ENCODE measurements around the gene TTC24.

The TTC24 gene

DNA sequence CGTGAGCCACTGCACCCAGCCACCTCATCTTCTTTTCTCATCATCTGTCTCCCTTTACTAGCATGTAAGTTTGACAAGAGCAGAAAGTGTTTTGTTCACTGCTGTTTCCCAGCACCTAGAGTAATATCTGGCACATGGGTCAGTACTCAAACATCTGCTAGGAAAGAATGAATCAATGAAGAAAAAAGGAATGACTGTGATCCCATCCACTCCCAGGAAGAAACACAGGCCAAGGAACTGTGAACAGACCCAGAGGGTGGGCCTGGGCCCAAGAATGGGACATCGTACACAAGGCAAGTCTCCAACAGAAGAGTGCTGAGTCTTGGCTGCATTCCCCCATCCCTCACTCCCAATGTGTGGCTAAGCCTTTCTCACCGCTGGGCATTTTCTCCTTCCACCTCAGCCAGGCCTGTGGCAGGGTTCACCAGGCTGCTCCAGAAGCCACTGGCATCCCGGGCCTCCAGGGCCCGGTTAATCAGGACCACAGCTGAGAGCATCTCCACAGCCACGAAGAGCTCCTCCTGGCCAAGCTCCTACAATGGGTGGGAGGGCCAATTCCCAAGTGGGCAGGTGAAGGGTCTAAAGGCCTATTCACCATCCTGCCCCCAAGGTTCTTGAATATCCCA, 25.6 kb upstream of the TTC24 start:
- no peak overlapping the region for H3K4me3 ChIP-seq (replicated peaks; ENCODE audit: low read depth, low read length)
- DNase-seq (ENCODE audit: low read depth): no peak
- TF ChIP-seq, protein P1, sequence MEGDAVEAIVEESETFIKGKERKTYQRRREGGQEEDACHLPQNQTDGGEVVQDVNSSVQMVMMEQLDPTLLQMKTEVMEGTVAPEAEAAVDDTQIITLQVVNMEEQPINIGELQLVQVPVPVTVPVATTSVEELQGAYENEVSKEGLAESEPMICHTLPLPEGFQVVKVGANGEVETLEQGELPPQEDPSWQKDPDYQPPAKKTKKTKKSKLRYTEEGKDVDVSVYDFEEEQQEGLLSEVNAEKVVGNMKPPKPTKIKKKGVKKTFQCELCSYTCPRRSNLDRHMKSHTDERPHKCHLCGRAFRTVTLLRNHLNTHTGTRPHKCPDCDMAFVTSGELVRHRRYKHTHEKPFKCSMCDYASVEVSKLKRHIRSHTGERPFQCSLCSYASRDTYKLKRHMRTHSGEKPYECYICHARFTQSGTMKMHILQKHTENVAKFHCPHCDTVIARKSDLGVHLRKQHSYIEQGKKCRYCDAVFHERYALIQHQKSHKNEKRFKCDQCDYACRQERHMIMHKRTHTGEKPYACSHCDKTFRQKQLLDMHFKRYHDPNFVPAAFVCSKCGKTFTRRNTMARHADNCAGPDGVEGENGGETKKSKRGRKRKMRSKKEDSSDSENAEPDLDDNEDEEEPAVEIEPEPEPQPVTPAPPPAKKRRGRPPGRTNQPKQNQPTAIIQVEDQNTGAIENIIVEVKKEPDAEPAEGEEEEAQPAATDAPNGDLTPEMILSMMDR (IDR thresholded peaks at IDR 0.05; ENCODE audit: low read length, missing control alignments): no peak

DNA sequence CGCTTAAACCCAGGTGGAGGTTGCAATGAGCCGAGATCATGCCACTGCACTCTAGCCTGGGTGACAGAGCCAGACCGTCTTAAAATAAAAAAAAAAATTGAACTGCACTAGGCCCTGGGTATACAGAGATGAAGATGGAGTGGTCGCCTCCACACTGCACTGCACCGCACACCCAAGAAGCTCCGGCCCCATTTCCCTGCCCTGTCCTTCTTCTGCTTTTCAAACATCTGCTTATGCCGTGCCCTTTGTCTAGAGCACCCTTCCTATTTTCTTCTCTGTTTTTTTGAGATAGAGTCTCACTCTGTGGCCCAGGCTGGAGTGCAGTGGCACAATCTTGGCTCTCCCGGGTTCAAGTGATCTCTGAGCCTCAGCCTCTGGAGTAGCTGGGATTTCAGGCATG, 24.6 kb upstream of the TTC24 start:
- TF ChIP-seq, protein P1 (IDR thresholded peaks at IDR 0.05; ENCODE audit: low read length, missing control alignments): no peak
- H3K4me3 ChIP-seq (replicated peaks; ENCODE audit: low read depth, low read length): no peak overlapping the region
- no peak for DNase-seq (ENCODE audit: low read depth)

DNA sequence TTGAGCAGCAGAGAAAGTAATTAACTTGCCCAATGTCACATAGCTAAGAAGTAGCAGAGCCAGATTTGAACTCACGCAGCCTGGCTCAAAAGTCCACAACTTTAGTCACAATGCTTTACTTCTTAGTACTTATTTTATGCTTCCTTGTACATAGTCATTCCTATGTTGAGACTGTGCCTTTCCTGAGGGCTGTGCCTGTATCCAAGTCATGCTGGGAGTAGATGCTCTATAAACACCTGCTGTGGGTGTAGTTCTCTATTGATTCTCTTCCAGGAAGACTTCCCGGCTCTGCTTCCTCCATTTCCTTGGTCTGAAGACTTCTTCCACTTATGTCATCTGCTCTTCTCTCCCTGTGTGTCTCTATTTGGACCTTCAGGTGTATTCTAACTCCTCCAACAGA, 23.8 kb upstream of the TTC24 start:
- TF ChIP-seq, protein P1 (IDR thresholded peaks at IDR 0.05; ENCODE audit: low read length, missing control alignments): no peak
- no peak overlapping the region for H3K4me3 ChIP-seq (replicated peaks; ENCODE audit: low read depth, low read length)
- no peak for DNase-seq (ENCODE audit: low read depth)

DNA sequence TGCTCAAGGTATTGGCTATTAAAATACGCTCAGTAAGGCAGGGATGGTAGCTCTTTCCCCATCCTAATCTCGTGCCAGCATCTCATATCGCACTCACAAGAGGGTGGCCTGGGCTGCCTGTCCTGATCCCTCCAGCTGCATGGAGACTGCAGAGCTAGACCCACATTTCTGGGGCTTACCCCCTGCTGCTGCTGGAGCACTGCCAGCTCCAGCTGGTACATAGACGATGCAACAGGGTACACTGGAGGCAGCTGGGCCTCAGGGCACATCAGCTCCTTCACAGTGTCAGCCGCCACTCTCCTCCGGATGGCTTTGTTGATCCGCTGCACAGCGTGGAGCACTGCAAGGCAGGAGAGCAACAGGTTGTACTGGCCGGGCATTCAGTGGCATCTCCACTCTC, 23.2 kb upstream of the TTC24 start:
- no peak for DNase-seq (ENCODE audit: low read depth)
- H3K4me3 ChIP-seq (replicated peaks; ENCODE audit: low read depth, low read length): no peak overlapping the region
- TF ChIP-seq, protein P1 (IDR thresholded peaks at IDR 0.05; ENCODE audit: low read length, missing control alignments): no peak

DNA sequence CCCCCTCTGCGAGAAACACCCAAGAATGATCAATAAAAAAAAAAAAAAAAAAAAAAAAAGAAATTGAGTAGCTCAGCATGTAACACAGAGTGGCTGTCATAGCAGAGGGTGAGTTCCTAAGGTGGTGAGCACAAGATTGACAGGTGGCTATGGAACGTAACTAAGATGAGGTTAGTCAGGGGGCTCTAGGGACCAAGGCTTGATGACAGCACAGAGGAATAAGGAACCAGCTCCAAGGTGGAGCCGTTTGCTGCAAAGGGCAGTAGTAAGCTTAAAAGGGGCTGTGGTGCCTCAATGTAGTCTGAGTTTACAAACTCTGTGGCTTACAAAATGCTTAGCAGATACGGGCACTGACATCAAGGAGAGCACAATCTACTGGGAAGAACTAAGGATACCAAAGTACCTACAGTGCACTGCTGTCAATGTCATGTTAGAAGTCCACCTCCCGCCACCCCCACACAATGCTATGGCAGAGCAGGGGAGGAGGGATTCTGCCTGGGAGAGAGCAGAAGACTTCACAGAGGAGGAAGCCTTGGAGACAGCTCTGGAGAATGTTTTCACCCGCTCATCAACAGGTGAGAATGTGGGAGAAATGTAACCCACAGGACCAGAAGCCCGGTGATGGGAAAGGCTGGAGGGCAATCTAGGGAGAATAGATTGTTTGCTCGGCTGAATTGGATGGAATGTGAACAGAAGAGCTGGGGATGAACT, 20.3 kb upstream of the TTC24 start:
- TF ChIP-seq, protein P1 (IDR thresholded peaks at IDR 0.05; ENCODE audit: low read length, missing control alignments): no peak

DNA sequence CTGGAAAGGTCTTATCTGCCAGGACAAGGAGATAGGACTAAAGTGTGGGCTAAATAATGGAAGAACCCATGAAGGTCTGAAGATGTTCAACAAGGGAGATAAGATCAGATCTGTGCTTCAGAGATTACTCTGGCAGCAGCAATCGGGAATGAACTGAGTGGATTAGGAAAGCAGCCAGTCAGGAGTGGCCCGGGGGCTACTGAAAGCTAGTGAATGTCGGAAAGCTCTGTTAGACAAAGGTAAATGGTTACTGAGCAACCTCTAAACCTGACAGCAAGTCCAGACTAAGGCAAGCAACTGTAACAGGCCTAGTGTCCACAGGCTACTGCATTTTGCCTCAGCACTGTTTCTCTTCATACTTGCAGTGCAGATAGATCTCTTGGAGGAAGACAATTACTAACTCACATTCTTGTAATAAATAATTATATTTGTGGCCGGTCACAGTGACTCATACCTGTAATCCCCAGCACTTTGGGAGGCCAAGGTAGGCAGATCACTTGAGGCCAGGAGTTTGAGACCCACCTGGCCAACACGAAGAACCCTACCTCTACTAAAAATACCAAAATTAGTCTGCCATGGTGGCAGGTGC, 19.6 kb upstream of the TTC24 start:
- TF ChIP-seq, protein P1 (IDR thresholded peaks at IDR 0.05; ENCODE audit: low read length, missing control alignments): no peak
- DNase-seq (ENCODE audit: low read depth): no peak
- no peak overlapping the region for H3K4me3 ChIP-seq (replicated peaks; ENCODE audit: low read depth, low read length)

More for the DNA sequence above, 20.3 kb upstream of the TTC24 start:
- DNase-seq (ENCODE audit: low read depth): no peak
- H3K4me3 ChIP-seq (replicated peaks; ENCODE audit: low read depth, low read length): no peak overlapping the region
